Astrocyte of the hippocampus (primary cell): Measurements from ENCODE around the gene STON2.
"Not testable (repeated sequence)": the region's sequence is repeated elsewhere in the genome, so short reads cannot be mapped to it uniquely, and the experiment has no call there.

ENCODE experiments used
- DNase-seq: peaks from one replicate; pipeline ENCODE4 v3.0.0; 2011; ENCODE audit warnings: low read depth, low spot score

Gene STON2

DNA sequence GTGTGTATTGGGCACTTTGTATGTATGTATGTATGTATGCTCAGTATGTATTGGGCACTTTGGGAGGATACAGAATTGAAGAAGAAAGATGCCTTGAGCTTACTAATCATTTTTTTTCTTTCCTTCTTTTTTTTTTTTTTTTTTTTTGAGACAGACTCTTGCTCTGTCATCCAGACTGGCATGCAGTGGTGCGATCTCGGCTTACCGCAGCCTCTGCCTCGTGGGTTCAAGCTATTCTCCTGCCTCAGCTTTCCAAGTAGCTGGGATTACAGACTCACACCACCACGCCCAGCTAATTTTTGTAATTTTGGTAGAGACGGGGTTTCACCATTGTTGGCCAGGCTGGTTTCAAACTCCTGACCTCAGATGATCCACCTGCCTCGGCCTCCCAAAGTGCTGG is 176.3 kb downstream of the STON2 start:
- DNase-seq, result not testable (repeated sequence)

DNA sequence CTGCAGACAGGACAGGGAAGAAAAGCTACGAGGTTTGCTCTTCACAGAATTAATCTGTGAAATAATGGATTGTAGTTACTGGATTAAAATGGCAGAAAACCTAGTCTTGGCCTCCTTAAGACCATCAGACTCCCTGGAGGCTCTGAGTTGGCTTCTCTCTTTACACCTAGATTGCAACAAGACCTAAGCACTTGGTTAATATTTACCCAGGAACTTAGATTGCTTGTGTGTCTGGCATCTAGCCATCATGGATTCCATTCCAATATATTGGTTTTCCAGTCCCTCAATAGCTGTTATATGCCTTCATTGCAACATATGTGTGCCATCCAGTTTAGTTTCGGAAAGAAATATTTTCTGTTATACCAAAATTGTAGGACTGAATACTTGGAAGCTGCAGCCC is 177.4 kb downstream of the STON2 start:
- DNase-seq, result no peak

DNA sequence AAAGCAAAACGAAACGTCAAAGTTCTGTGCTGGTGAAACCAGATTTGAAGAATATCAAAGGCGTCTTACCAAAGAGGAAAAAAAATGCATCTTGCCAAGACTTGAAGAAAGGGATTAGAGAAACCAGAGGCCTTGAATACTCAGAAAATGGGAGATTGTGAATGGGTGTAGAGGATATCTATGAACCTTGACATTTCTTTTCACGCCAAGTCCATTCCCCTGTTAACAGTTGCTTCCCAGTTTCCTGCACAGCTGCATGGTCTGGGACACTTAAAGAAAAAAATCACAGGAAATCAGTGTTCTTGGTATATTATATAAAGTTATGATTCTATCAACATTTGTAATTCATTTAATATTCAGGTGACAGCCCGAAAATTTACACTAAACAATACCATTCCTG is 178.0 kb downstream of the STON2 start:
- no peak for DNase-seq

DNA sequence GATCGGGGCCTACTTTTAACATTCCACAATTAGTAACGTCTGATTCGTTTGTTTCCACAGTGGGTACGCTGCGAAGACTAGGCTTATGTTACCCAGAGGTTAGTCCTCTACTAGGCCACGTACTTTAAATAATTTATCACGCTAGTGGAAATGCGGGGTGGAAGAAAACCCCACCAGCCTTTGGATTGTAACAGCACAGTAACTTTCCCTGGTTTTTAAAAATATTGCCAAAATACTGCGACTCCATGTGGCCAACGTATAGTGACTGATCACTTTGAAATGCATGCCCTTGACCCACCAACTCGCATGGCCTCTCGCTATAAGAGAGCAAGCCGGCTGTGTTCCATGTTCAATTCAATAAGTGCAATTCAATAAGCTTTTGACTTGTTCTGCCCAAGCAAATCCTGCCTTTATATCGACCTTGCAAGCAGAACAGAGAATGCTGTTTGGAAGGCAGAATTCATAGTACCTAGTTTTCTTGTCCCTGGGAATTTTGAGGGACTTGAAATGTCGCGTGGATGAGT is 178.5 kb downstream of the STON2 start:
- DNase-seq, result no peak

DNA sequence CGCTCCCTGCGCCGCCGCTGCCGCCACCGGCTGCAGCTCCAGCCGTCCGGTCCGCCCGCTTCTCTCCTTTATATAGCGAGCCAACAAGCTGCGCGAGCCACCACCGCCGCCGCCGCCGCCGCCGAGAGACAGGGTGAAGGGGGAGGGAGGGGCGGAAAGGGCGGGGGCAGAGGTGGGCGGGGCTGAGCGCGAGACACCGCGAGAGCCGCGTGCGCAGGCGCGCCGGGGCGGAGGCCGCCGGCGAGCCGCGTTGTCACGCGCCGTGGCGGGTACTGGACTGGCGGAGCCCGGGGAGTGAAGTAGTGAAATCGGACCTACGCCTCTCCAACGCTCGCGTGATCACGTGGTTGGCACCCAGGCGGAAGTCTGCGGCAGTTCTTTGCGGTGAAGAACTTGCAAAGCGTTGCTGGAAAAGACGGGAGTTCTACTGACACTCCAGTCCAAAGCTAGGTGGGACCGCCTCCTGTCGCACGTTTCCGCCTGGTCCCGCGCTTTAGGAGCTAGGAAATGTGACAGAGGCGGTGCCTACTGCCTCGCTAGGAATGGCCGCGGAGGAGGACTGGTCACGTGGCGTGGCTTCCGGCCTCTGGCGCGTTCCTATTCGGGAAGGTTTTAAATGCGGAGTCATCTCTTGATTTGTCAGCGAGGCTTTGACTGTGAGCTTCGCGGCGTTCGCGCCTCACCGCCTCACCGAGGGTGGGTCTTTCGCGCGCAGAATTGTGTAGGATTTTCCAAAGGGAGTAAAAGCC is 179.1 kb downstream of the STON2 start, which contains the start of gene GTF2A1:
TSS of gene GTF2A1 (minus strand) at position 130 of the 749 bp plus-strand sequence. CDS start 441 bp downstream, outside the sequence.
- DNase-seq, result peak; percentile 99

DNA sequence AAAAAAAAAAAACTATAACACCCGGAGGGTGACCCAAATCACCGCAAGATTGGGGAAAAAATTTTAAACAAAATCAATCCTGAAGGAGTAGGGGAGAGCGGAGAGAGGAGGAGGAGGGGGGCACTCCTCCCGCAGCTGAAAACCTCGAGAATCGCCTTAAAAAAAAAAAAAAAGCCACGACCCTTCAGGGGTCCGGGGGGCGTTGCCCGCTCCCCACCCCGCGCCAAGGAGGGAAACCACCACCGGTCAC is 179.6 kb downstream of the STON2 start:
- DNase-seq, result no peak

DNA sequence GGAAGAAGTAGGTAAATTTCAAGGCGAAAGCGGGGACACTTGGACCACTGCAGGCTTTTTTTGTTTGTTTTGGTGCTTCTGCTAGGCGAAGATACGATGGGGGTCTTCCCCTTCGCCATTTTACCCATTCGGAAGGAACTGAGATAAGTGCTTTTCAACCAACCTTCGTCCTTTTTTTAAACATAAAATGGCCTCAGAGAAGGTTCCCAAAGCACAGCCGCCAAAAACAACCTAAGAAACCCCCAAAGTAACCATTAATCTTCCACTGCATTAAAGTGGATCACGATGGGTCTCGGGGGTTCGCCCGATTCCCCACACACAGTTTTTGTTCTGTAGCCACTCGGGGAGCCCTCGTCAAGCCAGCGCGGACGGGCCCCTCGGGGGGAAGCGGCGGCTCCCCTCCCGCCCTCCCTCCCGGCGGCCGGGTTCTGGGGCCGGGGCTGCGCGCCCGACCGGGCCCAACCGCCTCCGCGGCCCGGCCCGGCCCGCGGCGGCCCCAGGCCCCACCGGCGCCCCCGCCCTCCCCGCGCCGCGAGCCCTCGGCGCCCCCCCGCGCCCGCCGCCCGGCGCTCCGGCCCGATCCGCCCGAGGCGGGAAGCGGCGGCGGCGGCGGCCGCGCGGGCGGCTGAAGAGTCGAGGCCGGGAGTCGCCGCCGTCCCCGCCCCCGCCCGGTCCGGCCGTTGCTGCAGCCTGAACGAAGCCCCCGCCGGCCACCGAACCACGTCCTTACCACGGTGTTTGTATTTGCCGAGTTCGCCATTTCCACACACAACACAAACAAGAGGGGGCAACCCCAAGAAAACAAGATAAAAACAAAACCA is 180.2 kb downstream of the STON2 start:
- peak; percentile 62 for DNase-seq

DNA sequence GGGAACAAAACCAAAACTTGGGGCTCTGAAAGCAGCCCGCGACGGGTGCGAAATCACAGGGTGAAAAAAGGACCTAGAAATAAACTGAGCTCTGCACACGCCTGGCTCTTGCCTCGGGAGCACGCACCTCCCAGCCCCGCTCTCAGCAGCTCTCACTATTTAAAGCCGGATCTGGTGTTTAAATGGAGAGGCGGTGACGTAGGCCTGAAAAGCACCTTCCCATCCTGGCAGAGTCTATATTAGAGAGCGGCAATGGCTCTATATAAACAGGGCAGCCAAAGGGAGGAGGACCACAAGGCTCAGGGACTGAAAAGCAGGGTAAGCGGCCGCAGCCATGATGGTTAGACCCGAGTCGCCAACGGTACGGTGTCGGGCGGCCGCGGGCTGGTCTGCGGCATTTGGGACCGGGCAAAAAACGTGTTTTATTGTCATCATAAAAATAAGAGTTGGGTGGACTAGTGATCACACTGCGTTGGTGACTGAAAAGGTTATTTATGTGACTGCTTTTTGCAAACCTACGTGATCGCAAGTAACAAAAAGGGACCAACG is 180.8 kb downstream of the STON2 start:
- DNase-seq, result peak; percentile 98

DNA sequence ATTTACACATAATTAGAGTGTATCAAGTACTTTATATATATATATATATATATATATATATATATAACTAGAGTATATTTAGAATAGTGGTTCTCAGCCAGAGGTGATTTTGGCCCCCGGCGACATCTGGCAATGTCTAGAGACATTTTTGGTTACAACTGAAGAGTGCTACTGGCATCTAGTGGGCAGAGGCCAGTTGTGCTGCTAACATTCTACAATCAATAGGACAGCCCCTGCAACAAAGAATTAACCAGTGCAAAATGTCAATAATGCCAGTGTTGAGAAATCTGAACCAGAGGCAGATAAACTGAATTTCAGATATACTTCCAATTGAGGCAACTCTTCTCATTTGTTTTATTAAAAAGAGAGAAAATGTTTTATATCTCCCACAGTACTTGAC is 188.3 kb downstream of the STON2 start:
- DNase-seq, result peak; percentile 50
